ACC112 (cell line): ENCODE measurements around the gene S100B.

Experiments
- H2AFZ ChIP-seq: fragments of 200-600 bp; sonication (generic); one replicate; pipeline ENCODE4 v1.6.0; 2017; ENCODE audit warnings: antibody characterized with exemption, low read length; ENCODE audit not compliant: unreplicated experiment
- H3K27ac ChIP-seq: fragments of 200-600 bp; sonication (generic); 2 replicates; pipeline ENCODE4 v1.5.1; 2014; ENCODE audit warnings: low read depth, mild to moderate bottlenecking, antibody characterized with exemption, low read length, moderate library complexity
- H3K27me3 ChIP-seq: fragments of 200-600 bp; sonication (generic); 2 replicates; pipeline ENCODE4 v1.6.1; 2014; ENCODE audit warnings: mild to moderate bottlenecking, antibody characterized with exemption, low read length, moderate library complexity, mixed read lengths; ENCODE audit not compliant: insufficient read depth
- H3K36me3 ChIP-seq: fragments of 200-600 bp; sonication (generic); 2 replicates; pipeline ENCODE4 v1.6.1; 2016; ENCODE audit warnings: mild to moderate bottlenecking, antibody characterized with exemption, low read length, moderate library complexity, mixed read lengths; ENCODE audit not compliant: insufficient read depth
- H3K4me1 ChIP-seq: fragments of 200-600 bp; sonication (generic); one replicate; pipeline ENCODE4 v1.6.1; 2016; ENCODE audit warnings: low read length, mixed read lengths; ENCODE audit not compliant: insufficient read depth, unreplicated experiment, control insufficient read depth
- H3K4me3 ChIP-seq: fragments of 200-600 bp; sonication (generic); 2 replicates; pipeline ENCODE4 v1.5.1; 2014; ENCODE audit warnings: mild to moderate bottlenecking, low read depth, low read length
- H3K79me2 ChIP-seq: fragments of 200-600 bp; sonication (generic); one replicate; pipeline ENCODE4 v1.6.0; 2016; ENCODE audit warnings: low read length; ENCODE audit not compliant: control insufficient read depth, unreplicated experiment, insufficient read depth

The S100B gene

DNA sequence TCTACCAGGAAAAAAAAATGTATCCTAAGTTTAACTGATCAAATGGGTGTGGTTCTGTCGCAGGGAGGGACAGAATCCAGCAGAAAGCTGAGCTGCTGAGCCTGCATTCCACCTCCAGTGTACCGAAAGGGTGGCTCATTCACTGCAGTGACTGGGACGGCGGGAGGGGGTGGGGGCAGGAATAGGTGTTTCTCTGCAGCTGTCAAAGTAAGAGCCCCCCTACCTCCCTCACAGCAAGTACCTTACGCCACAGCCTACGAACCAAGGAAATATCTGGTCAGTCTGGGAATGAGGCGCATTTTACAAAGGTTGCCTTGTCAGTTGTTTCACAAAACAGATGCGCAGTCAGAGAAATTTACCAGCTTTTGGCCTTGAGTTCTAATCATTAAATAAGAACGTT is 1.7 kb downstream of the S100B start:
- no peaks in the 10 kb centered on the region for H3K79me2 ChIP-seq
- H3K4me3 ChIP-seq, result no peak overlapping the region
- no peak overlapping the region for H2AFZ ChIP-seq
- no peaks in the 10 kb centered on the region for H3K36me3 ChIP-seq
- peaks cover 17% of the 10 kb centered on the region; the same call in 1 of the 2 replicates for H3K27me3 ChIP-seq
- peaks cover 12% of the 10 kb centered on the region for H3K4me1 ChIP-seq
- no peak overlapping the region for H3K27ac ChIP-seq

GRCh38 chr21:46600978-46601377 is 3.9 kb downstream of the S100B start:
- no peaks in the 10 kb centered on the region for H3K79me2 ChIP-seq
- no peak overlapping the region for H3K4me3 ChIP-seq
- H2AFZ ChIP-seq, result no peak overlapping the region
- 0 out of 2 replicates have a peak, but pooled peaks cover 4% of the 10 kb centered on the region for H3K27me3 ChIP-seq
- no peaks in the 10 kb centered on the region for H3K36me3 ChIP-seq
- peaks cover 12% of the 10 kb centered on the region for H3K4me1 ChIP-seq
- no peak overlapping the region for H3K27ac ChIP-seq

DNA sequence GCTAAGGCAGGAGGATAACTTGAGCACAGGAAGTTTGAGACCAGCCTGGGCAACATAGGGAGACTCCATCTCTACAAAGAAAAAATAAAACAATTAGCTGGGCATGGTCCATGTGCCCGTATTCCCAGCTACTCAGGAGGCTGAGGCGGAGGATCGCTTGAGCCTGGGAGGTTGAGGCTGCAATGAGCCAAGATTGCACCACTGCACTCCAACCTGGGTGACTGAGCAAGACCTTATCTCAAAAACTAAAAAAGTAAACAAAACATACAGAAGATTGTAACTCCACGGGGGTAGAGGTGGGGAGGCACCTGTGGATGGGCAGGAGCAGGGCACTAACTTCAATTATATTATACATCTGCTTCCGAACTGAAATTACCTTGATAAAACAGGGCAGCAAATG is 4.6 kb downstream of the S100B start:
- H3K27ac ChIP-seq, result no peak overlapping the region
- peaks cover 12% of the 10 kb centered on the region for H3K4me1 ChIP-seq
- H3K36me3 ChIP-seq, result no peaks in the 10 kb centered on the region
- no peak overlapping the region for H3K4me3 ChIP-seq
- no peak overlapping the region for H2AFZ ChIP-seq
- H3K79me2 ChIP-seq, result no peaks in the 10 kb centered on the region
- H3K27me3 ChIP-seq, result 0 out of 2 replicates have a peak, but pooled peaks cover 4% of the 10 kb centered on the region

GRCh38 chr21:46598581-46599572 is 6.0 kb downstream of the S100B start:
- H2AFZ ChIP-seq, result peak overlapping the region; percentile 12
- no peak overlapping the region for H3K27ac ChIP-seq
- no peaks in the 10 kb centered on the region for H3K79me2 ChIP-seq
- no peaks in the 10 kb centered on the region for H3K36me3 ChIP-seq
- no peak overlapping the region for H3K4me3 ChIP-seq
- H3K4me1 ChIP-seq, result peaks cover 12% of the 10 kb centered on the region
- no peaks in the 10 kb centered on the region for H3K27me3 ChIP-seq

DNA sequence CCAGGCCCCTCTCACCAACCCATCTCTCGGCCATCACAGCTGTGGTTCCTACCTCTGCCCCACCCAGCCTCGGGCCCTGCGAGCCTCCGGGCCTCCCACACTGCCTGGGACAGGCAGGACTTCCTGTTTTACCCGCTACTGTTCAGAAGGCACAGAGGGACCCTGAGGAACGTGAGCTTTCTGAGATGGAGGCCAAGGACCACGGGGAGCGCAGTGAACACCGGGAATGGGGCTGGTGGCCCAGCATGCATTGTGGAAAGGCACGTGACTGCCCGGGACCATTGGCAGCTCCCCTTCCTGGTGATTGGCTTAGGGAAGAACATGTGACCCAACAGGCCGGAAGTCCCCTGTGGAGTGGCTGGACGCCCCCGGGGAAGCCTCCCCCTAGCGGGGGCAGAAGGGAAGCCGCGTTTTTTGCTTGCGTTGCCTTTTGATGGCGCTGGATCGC is 7.0 kb downstream of the S100B start:
- Histone ChIP-seq H3K4me3 (no peak overlapping the region), H3K27ac (no peak overlapping the region), H3K27me3 (no peaks in the 10 kb centered on the region), H2AFZ (no peak overlapping the region), H3K4me1 (peaks cover 12% of the 10 kb centered on the region), H3K36me3 (no peaks in the 10 kb centered on the region), H3K79me2 (no peaks in the 10 kb centered on the region)

- Histone ChIP-seq H3K4me1 (peaks cover 12% of the 10 kb centered on the region), H3K79me2 (no peaks in the 10 kb centered on the region), H3K27me3 (no peaks in the 10 kb centered on the region), H2AFZ (no peak overlapping the region), H3K27ac (no peak overlapping the region), H3K4me3 (no peak overlapping the region), H3K36me3 (no peaks in the 10 kb centered on the region)
Measured at GRCh38 chr21:46597031-46597430, 7.9 kb downstream of the S100B start.

DNA sequence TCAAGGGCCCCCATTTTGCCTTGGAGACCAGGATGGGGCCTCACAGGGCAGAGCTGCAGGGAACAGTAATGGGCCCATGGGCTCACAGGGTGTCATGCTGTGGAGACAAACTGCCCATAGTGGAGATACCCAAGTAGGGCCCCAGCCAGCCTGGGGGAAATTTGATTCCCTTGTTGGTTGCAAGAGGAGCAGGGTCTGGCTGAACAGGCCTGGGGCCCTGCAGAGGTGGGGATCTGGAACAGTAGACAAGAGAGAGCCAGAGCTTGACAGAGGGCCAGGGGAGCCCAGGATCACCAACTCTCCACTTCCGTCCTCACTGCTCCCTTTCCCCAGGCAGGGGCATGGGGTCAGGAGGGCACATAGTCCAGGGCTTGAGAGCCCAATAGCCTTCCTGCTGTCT is 8.7 kb downstream of the S100B start:
- Histone ChIP-seq H3K4me1 (peaks cover 12% of the 10 kb centered on the region), H3K4me3 (no peak overlapping the region), H3K27me3 (no peaks in the 10 kb centered on the region), H3K36me3 (no peaks in the 10 kb centered on the region), H3K27ac (no peak overlapping the region), H2AFZ (no peak overlapping the region), H3K79me2 (no peaks in the 10 kb centered on the region)

GRCh38 chr21:46594276-46594675 is 10.6 kb downstream of the S100B start:
- no peak overlapping the region for H2AFZ ChIP-seq

DNA sequence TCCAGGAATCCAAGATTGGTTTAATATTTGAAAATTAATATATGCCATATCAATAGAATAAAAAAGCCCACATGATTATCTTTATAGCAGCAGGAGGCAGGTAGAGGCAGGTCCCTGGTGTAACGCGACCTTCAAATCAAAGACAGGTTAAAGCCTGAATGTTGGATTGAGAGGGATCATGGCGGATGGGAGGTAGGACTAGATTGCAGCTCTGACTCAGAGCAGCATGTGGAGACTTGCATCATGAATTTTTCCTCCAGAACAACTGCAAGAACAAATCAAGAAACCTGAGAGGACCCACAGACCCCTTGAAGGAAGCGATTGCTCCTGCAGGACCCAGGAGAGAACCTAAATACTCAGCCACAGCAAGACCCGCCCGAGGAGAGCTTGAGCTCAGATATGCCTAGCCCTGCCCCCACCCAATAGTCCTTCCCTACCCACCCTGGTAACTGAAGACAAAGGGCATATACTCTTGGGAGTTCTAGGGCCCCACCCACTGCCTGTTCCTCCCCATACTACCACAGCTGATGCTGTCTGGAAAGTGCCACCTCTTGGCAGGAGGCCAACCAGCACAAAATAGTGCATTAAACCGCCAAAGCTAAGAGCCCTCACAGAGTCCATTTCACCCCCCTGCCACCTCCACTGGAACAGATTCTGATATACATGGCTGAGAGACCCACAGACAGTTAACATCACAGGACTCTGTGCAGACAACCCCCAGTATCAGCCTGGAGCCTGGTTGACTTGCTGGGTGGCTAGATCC is 19.5 kb downstream of the S100B start:
- H3K4me3 ChIP-seq, result no peak overlapping the region
- H3K79me2 ChIP-seq, result no peaks in the 10 kb centered on the region
- no peaks in the 10 kb centered on the region for H3K27me3 ChIP-seq
- peaks cover 20% of the 10 kb centered on the region for H3K36me3 ChIP-seq
- no peak overlapping the region for H3K27ac ChIP-seq
- no peak overlapping the region for H2AFZ ChIP-seq
- no peaks in the 10 kb centered on the region for H3K4me1 ChIP-seq

More at GRCh38 chr21:46594276-46594675, 10.6 kb downstream of the S100B start:
- Histone ChIP-seq H3K4me1 (peaks cover 8% of the 10 kb centered on the region), H3K27me3 (no peaks in the 10 kb centered on the region), H3K4me3 (no peak overlapping the region), H3K79me2 (no peaks in the 10 kb centered on the region), H3K36me3 (no peaks in the 10 kb centered on the region), H3K27ac (no peak overlapping the region)

DNA sequence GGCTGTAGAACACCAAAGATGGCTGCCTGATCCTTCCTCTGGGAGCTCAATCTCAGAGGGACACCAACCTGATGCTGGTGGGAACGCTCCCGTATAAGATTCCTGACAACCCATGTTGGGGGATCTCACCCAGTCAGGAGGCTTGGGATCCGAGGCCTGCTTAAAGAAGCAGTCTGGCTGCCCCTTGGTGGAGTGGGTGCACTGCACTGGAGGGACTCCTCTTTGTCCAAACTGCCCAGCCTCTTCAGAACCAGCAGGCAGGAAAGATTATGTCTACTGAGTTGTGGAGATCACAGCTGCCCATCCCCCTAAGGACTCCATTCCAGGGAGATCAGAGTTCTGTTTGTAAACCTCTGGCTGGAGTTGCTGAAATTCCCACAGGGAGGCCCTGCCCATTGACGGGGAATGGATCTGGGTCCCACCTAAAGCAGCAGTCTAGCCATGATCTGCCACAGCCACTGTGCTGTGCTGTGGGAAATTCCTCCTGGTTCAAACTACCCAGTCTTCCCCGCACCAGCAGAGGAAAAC is 23.0 kb downstream of the S100B start:
- Histone ChIP-seq H3K4me1 (no peaks in the 10 kb centered on the region), H3K27ac (no peak overlapping the region), H3K4me3 (no peak overlapping the region), H3K27me3 (no peaks in the 10 kb centered on the region), H2AFZ (no peak overlapping the region), H3K79me2 (no peaks in the 10 kb centered on the region), H3K36me3 (peaks cover 20% of the 10 kb centered on the region)
